Astrocyte of the spinal cord (primary cell): ENCODE results near the gene PSME1.

ENCODE experiments used
- DNase-seq: peaks from one replicate; pipeline ENCODE4 v3.0.0; 2011; ENCODE audit warnings: low read depth, low spot score
- H3K4me3 ChIP-seq: 2 replicates; pipeline ENCODE4 v1.5.1; 2011; ENCODE audit warnings: low read depth, mild to moderate bottlenecking, low read length, moderate library complexity
- CTCF ChIP-seq: IDR thresholded peaks from 2 replicates; pipeline ENCODE4 v1.5.1; 2012; ENCODE audit warnings: low read depth, mild to moderate bottlenecking, low read length, inconsistent platforms
- in situ Hi-C: cut with HindIII; loops from 2 replicates; pipeline ENCODE4 v1.10.0; 2017; ENCODE audit warnings: low sequenced_read_pairs

The PSME1 gene

GRCh38 chr14:24151404-24152080 lies 15.5 kb downstream of the PSME1 start:
- TF ChIP-seq CTCF: no peak
- no peak for DNase-seq
- in situ Hi-C loops: no loop called here
- H3K4me3 ChIP-seq: no peak overlapping the region

- TF ChIP-seq CTCF: no peak
- DNase-seq: no peak
- in situ Hi-C loops: no loop called here
- no peak overlapping the region for H3K4me3 ChIP-seq
Observed at GRCh38 chr14:24155100-24155499, 19.1 kb downstream of the PSME1 start.

- H3K4me3 ChIP-seq: no peak overlapping the region
- no peak for TF ChIP-seq CTCF
- no peak for DNase-seq
- in situ Hi-C loops: no loop called here
Observed at GRCh38 chr14:24156840-24157239, 20.8 kb downstream of the PSME1 start.

GRCh38 chr14:24157331-24157730 lies 21.3 kb downstream of the PSME1 start:
- H3K4me3 ChIP-seq: no peak overlapping the region
- DNase-seq: no peak
- no peak for TF ChIP-seq CTCF
- in situ Hi-C loops: no loop called here

- H3K4me3 ChIP-seq: no peak overlapping the region
- TF ChIP-seq CTCF: no peak
- no peak for DNase-seq
- in situ Hi-C loops: no loop called here
Observed at GRCh38 chr14:24159777-24160498, 23.9 kb downstream of the PSME1 start.

- in situ Hi-C loops: no loop called here
- no peak for DNase-seq
- TF ChIP-seq CTCF: no peak
- no peak overlapping the region for H3K4me3 ChIP-seq
Observed at GRCh38 chr14:24160499-24160849, 24.5 kb downstream of the PSME1 start.
